ENCODE data around the gene PINLYP.
"Not testable (repeated sequence)": the region's sequence is repeated elsewhere in the genome, so short reads cannot be mapped to it uniquely, and the experiment has no call there.

The PINLYP gene

DNA sequence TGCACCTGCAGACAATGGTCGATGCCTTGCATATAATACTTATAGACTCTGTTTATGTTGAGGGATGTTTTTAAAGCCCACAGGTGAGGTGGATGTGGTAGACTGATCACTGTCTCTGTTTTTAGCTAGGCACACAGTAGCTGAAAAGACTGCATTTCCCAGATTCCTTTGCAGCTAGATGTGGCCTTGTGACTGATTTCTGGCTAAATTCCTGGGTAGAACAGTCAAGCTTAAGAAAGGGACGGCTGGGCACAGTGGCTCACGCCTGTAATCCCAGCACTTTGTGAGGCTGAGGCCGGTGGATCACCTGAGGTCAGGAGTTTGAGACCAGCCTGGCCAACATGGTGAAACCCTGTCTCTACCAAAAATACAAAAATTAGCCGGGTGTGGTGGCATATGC lies 24.7 kb downstream of the PINLYP start:
- DNase-seq (ENCODE audit: low read depth in 1 of 2, low spot score in 1 of 2) = not testable (repeated sequence)

DNA sequence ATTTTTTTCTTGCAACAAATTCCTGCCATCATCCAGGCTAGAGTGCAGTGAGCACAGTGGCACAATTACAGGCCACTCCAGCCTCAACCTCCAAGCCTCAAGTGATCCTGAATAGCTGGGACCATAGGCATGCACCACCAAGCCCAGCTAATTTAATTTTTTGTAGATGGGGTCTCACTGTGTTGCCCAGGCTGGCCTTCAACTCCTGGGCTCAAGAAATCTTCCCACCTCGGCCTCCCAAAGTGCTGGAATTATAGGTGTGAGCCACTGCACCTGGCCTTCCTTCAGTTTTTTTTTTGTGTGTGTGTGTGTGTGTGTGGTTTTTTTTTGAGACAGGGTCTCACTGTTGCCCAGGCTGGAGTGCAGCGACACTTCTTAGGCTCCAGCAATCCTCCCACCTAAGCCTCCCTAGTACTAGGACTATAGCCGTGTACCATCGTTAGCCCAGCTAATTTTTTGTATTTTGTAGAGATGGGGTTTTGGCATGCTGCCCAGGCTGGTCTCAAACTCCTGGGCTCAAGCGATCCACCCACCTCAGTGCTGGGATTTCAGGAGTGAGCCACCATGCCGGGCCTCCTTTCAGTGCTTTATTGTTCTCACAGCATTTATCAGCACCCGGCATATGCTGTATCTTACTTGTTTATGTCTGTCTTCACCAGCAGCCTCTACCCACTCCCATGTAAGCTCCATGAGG lies 30.4 kb downstream of the PINLYP start:
- no peak for DNase-seq (ENCODE audit: low read depth in 1 of 2, low spot score in 1 of 2)

DNA sequence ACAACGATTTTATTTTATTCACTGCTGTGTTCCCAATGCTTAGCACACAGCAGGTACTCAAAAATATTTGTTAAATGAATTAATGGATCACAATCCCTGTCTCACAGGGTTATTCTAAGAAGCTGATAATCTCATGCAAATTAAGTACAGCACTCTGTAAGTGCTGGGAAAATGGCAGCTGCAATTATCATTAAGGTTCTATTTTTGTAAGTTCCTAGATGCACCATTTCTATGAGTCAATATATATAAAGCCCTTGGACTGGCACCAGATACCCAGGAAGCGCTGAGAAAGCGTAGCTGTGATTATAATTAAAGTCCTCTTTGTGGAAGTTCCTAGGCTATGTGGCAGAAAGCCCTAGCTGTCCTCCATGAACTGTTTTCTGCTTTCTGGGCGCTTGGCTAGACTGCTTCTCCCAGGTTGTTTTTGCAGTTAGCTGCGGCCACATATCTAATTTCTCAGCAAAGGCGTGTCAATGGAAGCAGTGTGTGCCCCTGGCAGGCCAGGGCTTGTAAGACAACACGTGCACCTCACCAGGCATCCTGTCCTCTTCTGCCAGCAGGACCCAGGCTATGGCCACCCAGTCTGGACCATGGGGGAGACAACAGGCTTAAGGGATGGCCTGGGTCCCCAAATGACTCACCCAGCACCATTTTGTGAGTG lies 31.1 kb downstream of the PINLYP start:
- no peak for DNase-seq (ENCODE audit: low read depth in 1 of 2, low spot score in 1 of 2)

- DNase-seq (ENCODE audit: low read depth in 1 of 2, low spot score in 1 of 2) = no peak
Measured at GRCh38 chr19:43607238-43608205, 31.9 kb downstream of the PINLYP start.

- no peak for DNase-seq (ENCODE audit: low read depth in 1 of 2, low spot score in 1 of 2)
Measured at GRCh38 chr19:43609872-43610271, 34.3 kb downstream of the PINLYP start.

DNA sequence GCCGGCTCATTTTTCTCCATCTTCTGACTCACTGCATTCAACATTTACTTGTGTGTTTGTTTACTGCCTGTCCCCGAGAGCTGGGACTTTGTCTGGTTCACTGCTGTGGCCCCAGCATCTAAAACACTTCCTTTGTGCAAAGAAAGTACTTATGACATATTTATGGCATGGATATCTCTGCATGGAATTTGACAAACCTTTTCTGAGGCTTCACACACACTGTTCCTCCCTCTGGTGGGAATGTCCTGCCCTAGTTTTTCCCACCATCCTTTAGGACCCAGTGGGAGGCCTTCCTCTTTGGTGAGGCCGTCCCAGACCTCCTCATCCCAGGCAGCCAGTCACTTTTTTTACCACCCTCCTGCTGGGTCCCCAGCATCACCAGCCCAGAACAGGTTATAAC lies 34.9 kb downstream of the PINLYP start:
- DNase-seq (ENCODE audit: low read depth in 1 of 2, low spot score in 1 of 2) = no peak

DNA sequence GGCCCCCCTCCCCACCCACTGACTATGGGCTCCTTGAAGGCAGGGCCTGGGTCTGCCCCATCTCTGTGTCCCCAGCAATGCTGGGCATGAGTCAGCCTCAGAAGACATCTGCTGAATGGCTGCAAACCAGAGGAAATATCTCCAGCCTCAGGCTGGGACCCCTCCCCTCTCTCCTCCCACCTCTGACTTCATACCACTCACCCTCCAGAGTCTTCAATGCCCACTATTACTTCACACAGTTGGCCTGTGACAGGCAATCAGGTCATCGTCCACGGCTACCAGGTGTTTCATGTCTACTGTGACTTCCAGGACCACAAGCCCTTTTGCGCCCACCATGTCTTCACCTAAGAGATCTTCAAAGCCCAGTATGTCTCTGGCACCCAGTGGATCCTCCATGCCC lies 36.2 kb downstream of the PINLYP start, which contains the start of gene SRRM5:
SRRM5 (plus strand) TSS at position 301 of the 400 bp plus-strand sequence; CDS start at position 335, 34 bp downstream.
- DNase-seq (ENCODE audit: low read depth in 1 of 2, low spot score in 1 of 2) = no peak

DNA sequence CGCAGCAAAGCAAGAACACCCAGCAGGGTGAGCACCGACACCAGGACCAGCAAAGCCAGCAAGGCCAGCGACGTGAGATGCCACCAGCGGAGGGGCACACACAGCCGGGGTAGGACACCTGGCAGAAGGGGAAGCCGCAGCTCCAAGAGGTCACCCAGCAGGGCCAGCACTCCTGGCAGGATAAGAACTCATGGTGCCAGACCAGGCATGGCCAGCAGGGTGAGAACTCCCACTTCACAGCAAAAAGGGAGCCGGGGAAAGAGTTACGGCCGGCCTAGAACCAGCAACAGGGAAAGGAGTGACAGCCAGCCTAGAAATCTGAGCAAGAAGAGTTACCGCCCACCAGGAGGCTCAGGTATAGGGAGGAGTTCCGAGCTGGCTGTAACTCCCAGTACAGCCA lies 36.8 kb downstream of the PINLYP start:
- DNase-seq (ENCODE audit: low read depth in 1 of 2, low spot score in 1 of 2) = no peak

- no peak for DNase-seq (ENCODE audit: low read depth in 1 of 2, low spot score in 1 of 2)
Measured at GRCh38 chr19:43616306-43616705, 40.7 kb downstream of the PINLYP start.

DNA sequence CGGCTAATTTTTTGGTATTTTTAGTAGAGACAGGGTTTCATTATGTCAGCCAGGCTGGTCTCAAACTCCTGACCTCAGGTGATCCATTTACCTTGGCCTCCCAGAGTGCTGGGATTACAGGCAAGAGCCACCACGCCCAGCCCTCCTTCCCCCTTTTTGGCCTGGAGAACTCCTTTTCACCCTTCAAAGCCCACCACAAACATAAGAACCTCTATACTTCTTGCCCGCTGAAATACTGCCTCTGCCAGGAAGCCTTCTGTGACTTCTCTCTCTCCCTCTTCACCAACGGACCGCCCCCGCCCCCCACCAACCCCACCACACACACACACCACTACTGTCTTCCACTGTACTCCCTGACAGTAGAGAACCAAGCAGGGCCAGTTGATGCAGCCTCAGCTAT lies 41.4 kb downstream of the PINLYP start:
- DNase-seq (ENCODE audit: low read depth in 1 of 2, low spot score in 1 of 2) = no peak

DNA sequence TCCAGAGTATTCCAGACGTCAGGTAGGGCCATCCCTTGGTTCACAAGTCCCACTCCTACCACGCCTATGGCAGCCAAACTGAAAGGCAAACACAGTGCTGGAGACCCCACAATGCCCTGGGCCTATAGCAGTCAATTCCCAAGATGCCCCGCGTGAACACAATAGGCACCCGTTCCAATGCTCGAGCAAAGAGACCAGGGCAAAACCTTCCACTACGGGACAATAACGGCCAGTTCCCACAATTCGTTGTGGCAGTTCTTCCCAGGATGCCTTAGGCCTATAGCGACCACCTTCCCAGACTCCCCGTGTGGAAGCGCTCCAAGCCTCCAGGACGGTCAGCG lies 43.3 kb downstream of the PINLYP start:
- no peak for DNase-seq (ENCODE audit: low read depth in 1 of 2, low spot score in 1 of 2)

- peak; percentile 76 to 79 for DNase-seq (ENCODE audit: low read depth in 1 of 2, low spot score in 1 of 2)
Measured at GRCh38 chr19:43619262-43620060, 43.9 kb downstream of the PINLYP start, which contains the start of gene ZNF428. TSS of gene ZNF428 (minus strand) at chr19:43619629. CDS start at chr19:43614304, 5,325 bp downstream.

GRCh38 chr19:43620061-43621001 lies 44.7 kb downstream of the PINLYP start:
- DNase-seq (ENCODE audit: low read depth in 1 of 2, low spot score in 1 of 2) = peak in 1 of 2 donors; percentile 75

GRCh38 chr19:43622070-43622469 lies 46.5 kb downstream of the PINLYP start:
- DNase-seq (ENCODE audit: low read depth in 1 of 2, low spot score in 1 of 2) = no peak

- DNase-seq (ENCODE audit: low read depth in 1 of 2, low spot score in 1 of 2) = no peak
Measured at GRCh38 chr19:43622956-43623355, 47.4 kb downstream of the PINLYP start.

DNA sequence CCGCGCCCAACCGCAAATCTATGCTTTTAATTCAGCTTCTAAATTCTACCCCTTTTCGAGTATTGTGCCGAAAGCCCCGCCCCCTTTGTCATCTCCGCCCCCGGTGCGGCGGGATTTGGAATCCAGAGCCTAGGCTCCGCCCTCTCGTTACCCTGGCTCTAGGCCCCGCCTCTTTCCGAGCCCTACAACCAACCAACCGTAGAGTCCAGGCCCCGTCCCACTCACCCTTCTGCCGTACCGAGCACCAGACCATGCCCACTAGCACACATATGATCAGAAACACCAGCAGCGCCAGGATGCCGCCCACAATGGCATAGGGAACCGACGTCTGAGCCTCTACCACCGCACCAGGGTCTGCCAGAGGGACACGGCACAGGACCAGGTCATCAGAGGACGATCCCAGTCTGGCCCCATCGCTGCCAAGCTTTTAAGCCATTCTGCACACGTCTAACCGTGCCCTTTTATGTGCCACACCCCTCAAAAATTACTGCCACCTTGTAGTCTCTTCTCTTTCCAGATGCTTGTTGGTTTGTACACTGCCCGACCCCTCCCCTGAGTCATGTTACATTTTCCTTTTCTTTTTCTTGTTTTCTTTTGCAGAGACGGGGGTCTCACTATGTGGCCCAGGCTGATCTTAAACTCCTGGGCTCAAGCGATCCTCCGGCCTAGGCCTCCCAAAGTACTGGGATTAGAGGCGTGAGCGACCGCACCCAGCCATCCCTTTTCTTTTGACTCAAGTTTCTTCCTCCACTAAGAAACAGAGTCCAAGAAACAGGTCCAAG lies 48.5 kb downstream of the PINLYP start:
- DNase-seq (ENCODE audit: low read depth in 1 of 2, low spot score in 1 of 2) = no peak

DNA sequence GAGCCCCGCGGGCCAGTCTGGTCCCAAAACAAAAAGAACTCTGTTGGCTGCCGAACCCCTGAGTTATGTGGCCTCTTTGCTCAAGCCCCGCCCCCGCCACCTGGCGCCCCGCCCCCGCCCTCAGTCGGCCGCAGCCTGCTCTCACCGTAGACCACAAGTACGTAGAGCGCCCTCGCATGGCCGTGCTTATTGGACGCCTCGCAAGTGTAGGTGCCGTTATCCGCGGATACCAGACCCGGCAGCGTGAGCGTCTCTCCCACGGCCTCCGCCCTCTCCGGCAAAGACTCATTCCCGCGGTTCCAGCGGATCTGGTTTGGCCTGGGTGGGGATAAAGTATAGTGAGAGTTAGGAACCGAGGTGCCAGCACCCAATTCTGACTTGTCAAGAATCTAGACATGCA lies 49.3 kb downstream of the PINLYP start:
- peak; percentile 63 to 79 for DNase-seq (ENCODE audit: low read depth in 1 of 2, low spot score in 1 of 2)

DNA sequence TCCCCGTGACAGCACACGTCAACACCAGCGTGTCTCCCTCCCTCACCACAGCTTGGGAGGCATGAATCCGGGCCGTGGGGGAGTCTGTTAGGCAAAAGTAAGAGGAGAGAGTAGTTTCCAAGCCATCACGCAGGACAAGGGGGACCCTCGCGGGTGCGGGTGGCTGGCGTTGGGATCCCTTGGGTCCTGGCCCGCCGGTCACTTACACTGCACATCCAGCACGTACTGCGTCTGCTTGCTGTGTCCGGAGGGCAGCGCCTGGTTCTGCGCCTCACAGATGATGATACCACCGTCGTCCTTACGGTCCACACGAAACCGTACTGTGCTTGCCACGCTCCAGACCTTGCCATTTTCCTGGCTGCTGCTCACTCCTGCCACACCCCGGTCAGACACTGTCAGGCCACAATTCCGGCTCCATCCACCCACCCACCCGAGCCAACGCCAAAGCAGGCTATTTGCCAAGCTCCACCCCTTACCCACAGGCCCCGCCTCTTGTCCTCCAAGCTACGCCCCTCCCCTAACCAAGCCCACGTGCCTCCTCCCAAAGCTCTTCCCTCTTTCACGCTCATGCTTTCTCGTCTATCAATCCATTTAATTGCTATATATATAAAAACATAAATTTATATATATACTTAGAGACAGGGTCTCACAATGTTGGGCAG lies 50.4 kb downstream of the PINLYP start:
- DNase-seq (ENCODE audit: low read depth in 1 of 2, low spot score in 1 of 2) = no peak

Measured in stimulated activated CD4-positive, alpha-beta T cell treated with anti-CD3 and anti-CD28 coated beads, Interleukin-15, amount 100 ng/mL, for 1 hour (primary cell).